Thoracic aorta (tissue), 2 donors: Measurements from ENCODE around the gene VTN. TPM values are rescaled to one million over a fixed set of nuclear protein-coding genes. Genes with fewer than 3 reads are reported as not detected.

Experiments used
- ATAC-seq: fragments of 150-250 bp; one replicate; pipeline ENCODE4 v1.8.0; 2017; ENCODE audit warnings: low read depth; ENCODE audit not compliant: insufficient number of reproducible peaks, low FRiP score
- DNase-seq: peaks from one replicate; pipeline ENCODE4 v3.0.0-alpha.2; 2020; ENCODE audit warnings: low spot score
- H3K27ac ChIP-seq, 2 donors: fragments of 200-600 bp; sonication (generic); 1 replicate in 1 of 2; 2 replicates in 1 of 2; pipeline ENCODE4 v1.5.1; 2016; ENCODE audit warnings: mild to moderate bottlenecking in 2 of 2, moderate library complexity in 2 of 2
- H3K27me3 ChIP-seq: fragments of 200-600 bp; sonication (generic); replicated peaks from 2 replicates; pipeline ENCODE4 v1.6.0; 2016; ENCODE audit warnings: mild to moderate bottlenecking; ENCODE audit not compliant: insufficient read depth
- H3K36me3 ChIP-seq: fragments of 200-600 bp; sonication (generic); one replicate; pipeline ENCODE4 v1.5.1; 2016
- H3K4me1 ChIP-seq, 2 donors: fragments of 200-600 bp; sonication (generic); 1 replicate in 1 of 2; 2 replicates in 1 of 2; pipeline versions ENCODE4 v1.5.1 to v1.6.0; 2016; ENCODE audit warnings: low read depth in 2 of 2, mild to moderate bottlenecking in 1 of 2; ENCODE audit not compliant: control insufficient read depth in 1 of 2
- H3K4me3 ChIP-seq: fragments of 200-600 bp; sonication (generic); 2 replicates; pipeline ENCODE4 v1.5.1; 2016; ENCODE audit warnings: mild to moderate bottlenecking
- H3K9me3 ChIP-seq: fragments of 200-600 bp; sonication (generic); 2 replicates; pipeline ENCODE4 v1.5.1; 2016
- total RNA-seq, 2 donors: library from RNA; depleted of rRNA; stranded (reverse); fragments of >200 nt; gene quantifications; one replicate each; pipeline versions ENCODE4 v1.1.0 to v1.2.3, GENCODE V29; 2016
- TF ChIP-seq, protein P1 (sequence below): fragments of 200-600 bp; sonication (generic); IDR thresholded peaks from one replicate; pipeline ENCODE4 v1.5.1; 2019; ENCODE audit warnings: antibody characterized with exemption

The VTN gene
- total RNA-seq, 2 donors from 2014 or later, result 1.1 to 3.1 TPM

- H3K9me3 ChIP-seq, result no peaks in the 10 kb centered on the region
- peaks cover 4 to 5% of the 10 kb centered on the region in 2 donors for H3K4me1 ChIP-seq
- H3K4me3 ChIP-seq, result no peak overlapping the region
- peaks cover 5% of the 10 kb centered on the region for H3K36me3 ChIP-seq
- no peak overlapping the region for H3K27ac ChIP-seq
- H3K27me3 ChIP-seq, result no peaks in the 10 kb centered on the region
- TF ChIP-seq, protein P1, sequence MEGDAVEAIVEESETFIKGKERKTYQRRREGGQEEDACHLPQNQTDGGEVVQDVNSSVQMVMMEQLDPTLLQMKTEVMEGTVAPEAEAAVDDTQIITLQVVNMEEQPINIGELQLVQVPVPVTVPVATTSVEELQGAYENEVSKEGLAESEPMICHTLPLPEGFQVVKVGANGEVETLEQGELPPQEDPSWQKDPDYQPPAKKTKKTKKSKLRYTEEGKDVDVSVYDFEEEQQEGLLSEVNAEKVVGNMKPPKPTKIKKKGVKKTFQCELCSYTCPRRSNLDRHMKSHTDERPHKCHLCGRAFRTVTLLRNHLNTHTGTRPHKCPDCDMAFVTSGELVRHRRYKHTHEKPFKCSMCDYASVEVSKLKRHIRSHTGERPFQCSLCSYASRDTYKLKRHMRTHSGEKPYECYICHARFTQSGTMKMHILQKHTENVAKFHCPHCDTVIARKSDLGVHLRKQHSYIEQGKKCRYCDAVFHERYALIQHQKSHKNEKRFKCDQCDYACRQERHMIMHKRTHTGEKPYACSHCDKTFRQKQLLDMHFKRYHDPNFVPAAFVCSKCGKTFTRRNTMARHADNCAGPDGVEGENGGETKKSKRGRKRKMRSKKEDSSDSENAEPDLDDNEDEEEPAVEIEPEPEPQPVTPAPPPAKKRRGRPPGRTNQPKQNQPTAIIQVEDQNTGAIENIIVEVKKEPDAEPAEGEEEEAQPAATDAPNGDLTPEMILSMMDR, result no peak
- ATAC-seq (no peak), DNase-seq (no peak)
These were observed 45.8 kb downstream of the VTN start for GRCh38 chr17:28324267-28324745.

- H3K9me3 ChIP-seq, result no peaks in the 10 kb centered on the region
These were observed 49.7 kb downstream of the VTN start for GRCh38 chr17:28320215-28321061.

DNA sequence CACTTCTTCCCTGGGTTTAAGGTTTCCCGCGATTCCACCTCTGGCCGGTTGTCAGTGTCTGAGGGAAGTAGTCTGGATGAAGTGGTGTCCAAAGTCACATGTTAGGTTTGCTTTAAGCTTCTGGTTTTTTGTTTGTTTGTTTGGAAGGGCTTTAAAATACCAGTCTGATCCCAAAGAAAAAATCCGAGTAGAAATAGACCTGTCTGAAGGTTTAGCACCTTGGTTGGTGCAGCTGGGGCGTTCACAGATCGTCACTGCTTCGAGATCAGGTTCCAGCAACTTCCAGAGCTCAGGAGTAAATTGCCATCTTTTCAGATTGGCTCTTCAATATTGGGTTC, 50.5 kb downstream of the VTN start:
- H3K9me3 ChIP-seq, result no peaks in the 10 kb centered on the region
- H3K4me1 ChIP-seq, result peaks cover 9 to 14% of the 10 kb centered on the region in 2 donors
- DNase-seq (no peak), ATAC-seq (no peak)
- H3K4me3 ChIP-seq, result peak overlapping the region; percentile 74
- H3K27ac ChIP-seq, result peak overlapping the region in 1 of 2 donors; percentile 38
- H3K36me3 ChIP-seq, result no peaks in the 10 kb centered on the region
- no peaks in the 10 kb centered on the region for H3K27me3 ChIP-seq
- TF ChIP-seq, protein P1, result no peak

More at GRCh38 chr17:28320215-28321061, 49.7 kb downstream of the VTN start:
- Histone ChIP-seq H3K4me3 (peak overlapping the region; percentile 74), H3K36me3 (no peaks in the 10 kb centered on the region), H3K4me1 (peaks cover 9 to 14% of the 10 kb centered on the region in 2 donors), H3K27me3 (no peaks in the 10 kb centered on the region), H3K27ac (no peak overlapping the region)
- TF ChIP-seq, protein P1, result no peak
- DNase-seq (no peak), ATAC-seq (no peak)

- Histone ChIP-seq H3K27me3 (no peaks in the 10 kb centered on the region), H3K4me3 (peak within 1 kb of the TSS; percentile 74), H3K9me3 (no peaks in the 10 kb centered on the region), H3K27ac (peak within 1 kb of the TSS in 1 of 2 donors; percentile 38), H3K36me3 (no peaks in the 10 kb centered on the region), H3K4me1 (peaks cover 9 to 14% of the 10 kb centered on the region in 2 donors)
- ATAC-seq (peak; percentile 92), DNase-seq (peak; percentile 85)
- TF ChIP-seq, protein P1, result peak; percentile 8
These were observed 51.1 kb downstream of the VTN start, which contains the start of gene TMEM97 for GRCh38 chr17:28318759-28319597. TSS of gene TMEM97 (plus strand) at chr17:28319200. CDS start at chr17:28319240, 40 bp downstream.
